HTR-8/SVneo (cell line): ENCODE measurements around the gene GATA2.

Experiments
- DNase-seq: peaks from one replicate; pipeline ENCODE4 v3.0.0; 2011; ENCODE audit warnings: low spot score, mixed read lengths; ENCODE audit not compliant: insufficient read length
- FAIRE-seq: peaks from 2 replicates; lab custom pipeline; 2011; peaks lifted over from hg19 to GRCh38; lab: Jason Lieb, UNC

Gene GATA2

GRCh38 chr3:128442070-128442469 is 50.9 kb downstream of the GATA2 start:
- DNase-seq (no peak), FAIRE-seq (no peak)

- FAIRE-seq: peak; percentile 46
- DNase-seq: peak; percentile 51
These were observed 53.8 kb downstream of the GATA2 start for GRCh38 chr3:128439226-128439625.

- no peak for FAIRE-seq
- DNase-seq: no peak
These were observed 54.4 kb downstream of the GATA2 start for GRCh38 chr3:128438488-128439072.

- FAIRE-seq: no peak
- no peak for DNase-seq
These were observed 56.8 kb downstream of the GATA2 start for GRCh38 chr3:128436214-128436613.

GRCh38 chr3:128435561-128435960 is 57.4 kb downstream of the GATA2 start:
- FAIRE-seq (no peak), DNase-seq (no peak)

- DNase-seq (no peak), FAIRE-seq (no peak)
These were observed 57.9 kb downstream of the GATA2 start for GRCh38 chr3:128435058-128435457.

GRCh38 chr3:128434524-128434923 is 58.5 kb downstream of the GATA2 start:
- no peak for DNase-seq
- FAIRE-seq: no peak

GRCh38 chr3:128433837-128434165 is 59.2 kb downstream of the GATA2 start:
- FAIRE-seq: no peak
- peak; percentile 44 for DNase-seq

- DNase-seq (no peak), FAIRE-seq (no peak)
These were observed 59.8 kb downstream of the GATA2 start for GRCh38 chr3:128432971-128433836.

- no peak for DNase-seq
- FAIRE-seq: no peak
These were observed 60.6 kb downstream of the GATA2 start for GRCh38 chr3:128432301-128432970.

GRCh38 chr3:128431803-128432300 is 61.1 kb downstream of the GATA2 start:
- no peak for DNase-seq
- FAIRE-seq: no peak

GRCh38 chr3:128430731-128431130 is 62.3 kb downstream of the GATA2 start:
- FAIRE-seq (no peak), DNase-seq (no peak)

GRCh38 chr3:128430301-128430700 is 62.7 kb downstream of the GATA2 start:
- no peak for FAIRE-seq
- DNase-seq: no peak

GRCh38 chr3:128429751-128430150 is 63.2 kb downstream of the GATA2 start:
- FAIRE-seq (peak; percentile 36), DNase-seq (no peak)
